GM12891 (cell line): ENCODE results near the gene TMCC3.

Experiments
- DNase-seq: peaks from one replicate; pipeline ENCODE4 v3.0.0; 2011; ENCODE audit warnings: low spot score; ENCODE audit not compliant: insufficient read length
- FAIRE-seq: peaks from 2 replicates; lab custom pipeline; 2011; peaks lifted over from hg19 to GRCh38; lab: Jason Lieb, UNC
- PAX5 ChIP-seq: IDR thresholded peaks from 2 replicates; pipeline ENCODE4 v1.6.1; 2011; ENCODE audit warnings: low read length, moderate library complexity, mild to moderate bottlenecking; ENCODE audit not compliant: insufficient read depth, severe bottlenecking
- POLR2A ChIP-seq: IDR thresholded peaks from 2 replicates; pipeline ENCODE4 v1.6.1; 2011; ENCODE audit warnings: low read depth, low read length, control low read depth
- POLR2AphosphoS5 ChIP-seq: IDR thresholded peaks from 2 replicates; pipeline ENCODE4 v1.6.1; 2011; ENCODE audit warnings: low read depth, low read length, control low read depth
- POU2F2 ChIP-seq: IDR thresholded peaks from 2 replicates; pipeline ENCODE4 v1.6.1; 2011; ENCODE audit warnings: low read depth, mild to moderate bottlenecking, control low read depth, low read length, moderate library complexity
- SPI1 ChIP-seq: IDR thresholded peaks from 2 replicates; pipeline ENCODE4 v1.6.1; 2011; ENCODE audit warnings: low read depth, low read length, control low read depth
- TAF1 ChIP-seq: IDR thresholded peaks from 2 replicates; pipeline ENCODE4 v1.6.1; 2011; ENCODE audit warnings: low read depth, low read length, control low read depth

TMCC3 gene

DNA sequence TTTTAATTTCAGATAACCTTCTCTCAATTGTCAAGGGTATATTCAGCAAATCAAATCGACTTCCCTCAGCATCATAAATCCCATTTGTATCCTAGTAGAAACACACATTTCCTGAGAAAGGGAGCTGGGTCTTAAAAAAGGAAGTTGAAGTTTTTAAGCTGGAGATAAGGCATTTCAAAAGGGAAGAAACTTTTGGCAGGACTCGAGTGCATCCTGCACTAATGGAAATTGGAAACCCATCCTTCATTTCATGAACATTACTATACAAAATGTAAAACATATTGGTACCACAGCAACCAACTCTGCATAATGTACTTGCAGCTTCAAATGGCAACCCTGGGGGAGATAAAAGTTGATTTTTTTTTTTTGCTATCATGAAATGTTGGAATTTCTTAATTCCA is 23.7 kb upstream of the TMCC3 start:
- TF ChIP-seq POLR2AphosphoS5 (no peak), SPI1 (no peak), POLR2A (no peak), TAF1 (no peak), PAX5 (no peak), POU2F2 (no peak)
- DNase-seq, result no peak
- no peak for FAIRE-seq

DNA sequence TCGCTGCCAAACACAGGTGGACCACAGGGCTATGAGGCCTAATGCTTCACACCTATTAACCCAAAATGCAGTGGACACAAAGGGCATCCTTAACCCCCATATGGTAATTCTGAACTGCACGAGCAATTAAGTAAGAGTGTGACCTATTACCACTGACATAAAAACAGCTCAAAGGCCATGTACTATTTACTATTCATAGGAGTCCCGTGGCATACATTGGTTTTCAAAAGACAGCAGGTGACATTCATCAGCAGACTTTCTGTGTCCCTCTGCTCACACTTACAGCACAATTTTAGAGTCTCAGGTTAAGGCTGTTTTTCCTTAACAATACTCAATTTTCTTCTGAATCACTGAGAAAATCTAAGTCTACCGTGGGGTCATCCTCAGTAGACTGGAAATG is 23.1 kb upstream of the TMCC3 start:
- TF ChIP-seq PAX5 (no peak), POU2F2 (no peak), POLR2AphosphoS5 (no peak), SPI1 (no peak), TAF1 (no peak)
- FAIRE-seq, result no peak
- DNase-seq, result no peak

DNA sequence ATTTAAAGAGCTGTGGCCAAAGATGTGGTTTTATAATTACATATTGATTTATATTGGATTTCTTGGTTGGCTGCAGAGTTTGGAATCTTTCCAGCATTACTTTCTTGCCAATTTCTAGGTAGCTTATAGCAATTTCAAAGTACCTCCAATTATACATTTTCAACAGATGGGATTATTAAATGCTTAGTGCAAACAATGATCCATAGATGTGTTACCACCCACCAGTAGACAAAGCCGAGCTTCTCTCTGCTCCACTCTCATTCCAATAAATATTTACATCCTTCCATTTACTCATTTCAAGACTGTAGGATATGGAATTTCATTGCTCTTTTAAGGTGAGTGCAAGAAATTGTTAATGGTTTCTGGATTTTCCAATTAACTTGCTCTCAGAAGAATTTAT is 21.6 kb upstream of the TMCC3 start:
- DNase-seq (no peak), FAIRE-seq (no peak)
- no peak for TF ChIP-seq POLR2AphosphoS5
- TF ChIP-seq PAX5, result no peak
- no peak for TF ChIP-seq POLR2A

DNA sequence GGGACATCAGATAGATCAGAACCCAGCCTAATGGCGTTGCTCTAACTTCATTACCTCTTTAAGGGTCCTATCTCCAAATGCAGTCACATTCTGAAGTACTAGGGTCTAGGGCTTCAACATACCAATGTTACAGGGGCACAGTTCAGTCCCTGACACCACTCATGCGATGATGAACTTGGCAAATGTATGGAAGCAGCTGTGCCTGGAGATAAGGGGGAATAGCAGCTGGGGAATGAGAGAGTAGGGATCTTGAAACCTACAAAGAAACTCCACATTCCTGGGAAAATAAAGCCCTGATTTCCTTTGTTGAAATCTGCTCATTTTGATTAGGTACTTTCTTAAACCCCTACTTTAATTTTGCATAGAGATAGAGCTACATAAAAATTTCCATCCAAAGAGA is 20.5 kb upstream of the TMCC3 start:
- DNase-seq (no peak), FAIRE-seq (no peak)
- TF ChIP-seq POU2F2, result no peak
- no peak for TF ChIP-seq POLR2AphosphoS5
- TF ChIP-seq POLR2A, result no peak
- no peak for TF ChIP-seq SPI1
- no peak for TF ChIP-seq PAX5
- TF ChIP-seq TAF1, result no peak

DNA sequence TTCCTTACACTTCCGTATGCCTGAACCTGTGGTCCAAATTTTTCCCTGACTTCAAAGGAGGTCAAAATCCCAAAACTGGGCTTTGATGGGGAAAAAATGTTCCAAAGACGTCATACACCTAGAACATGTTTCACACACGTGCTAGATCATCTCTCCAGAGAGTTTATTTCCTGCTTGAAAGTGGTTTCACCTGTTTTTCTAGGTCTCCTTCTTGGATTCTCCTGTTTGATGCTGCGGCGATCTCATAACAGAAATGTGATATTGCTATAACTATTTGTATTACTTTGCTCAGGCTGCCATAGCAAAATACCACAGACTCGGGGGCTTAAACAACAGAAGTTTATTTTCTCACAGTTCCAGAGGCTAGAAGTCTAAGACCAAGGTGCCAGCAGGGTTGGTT is 19.7 kb upstream of the TMCC3 start:
- FAIRE-seq, result no peak
- no peak for DNase-seq
- TF ChIP-seq POLR2AphosphoS5, result no peak
- no peak for TF ChIP-seq PAX5
- TF ChIP-seq TAF1, result no peak
- TF ChIP-seq SPI1, result no peak
- TF ChIP-seq POLR2A, result no peak
- TF ChIP-seq POU2F2, result no peak

DNA sequence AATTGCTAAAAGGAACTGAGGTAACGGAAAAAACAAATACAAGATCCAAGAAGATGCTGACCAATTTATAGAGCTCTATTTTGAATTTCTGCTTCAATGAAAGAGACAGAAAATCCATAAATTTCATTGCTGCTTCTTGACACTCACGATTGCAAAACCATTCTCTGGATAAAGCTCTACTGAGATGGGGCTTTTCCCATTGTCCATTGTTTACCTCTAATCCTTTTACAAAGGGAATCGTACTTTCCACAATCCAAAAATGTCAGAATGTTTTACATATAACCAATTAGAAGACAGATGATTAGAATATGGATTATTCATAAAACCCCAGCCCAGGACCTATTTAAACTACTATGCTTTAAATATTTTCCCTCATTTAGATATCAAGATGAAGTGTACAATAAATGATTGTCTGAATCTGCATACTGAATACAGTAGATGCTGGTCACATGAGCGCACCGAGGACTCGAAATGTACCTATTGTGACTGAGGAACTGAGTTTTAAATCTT is 16.7 kb upstream of the TMCC3 start:
- DNase-seq (no peak), FAIRE-seq (no peak)
- TF ChIP-seq POU2F2 (no peak), PAX5 (no peak), POLR2AphosphoS5 (no peak), TAF1 (no peak), SPI1 (no peak), POLR2A (no peak)

DNA sequence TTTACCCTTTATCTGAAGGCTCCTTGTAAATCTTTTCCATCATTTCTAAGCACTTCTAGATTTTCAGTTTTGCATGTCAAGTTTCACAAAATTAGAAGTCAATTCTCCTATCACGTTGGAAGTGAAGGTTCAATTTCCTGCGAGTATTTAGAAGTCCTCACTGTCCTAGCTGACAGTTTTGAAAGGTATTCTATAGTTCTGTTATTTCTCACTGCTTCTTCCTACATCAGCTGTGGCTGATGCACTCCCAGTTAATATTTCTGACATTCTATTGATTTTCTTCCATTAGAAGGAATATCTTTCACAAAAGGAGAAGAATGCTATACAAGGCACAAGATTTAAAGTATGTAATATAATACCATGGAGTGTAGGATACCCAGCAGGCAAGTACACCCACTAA is 15.8 kb upstream of the TMCC3 start:
- DNase-seq (no peak), FAIRE-seq (no peak)
- no peak for TF ChIP-seq PAX5
- no peak for TF ChIP-seq SPI1

DNA sequence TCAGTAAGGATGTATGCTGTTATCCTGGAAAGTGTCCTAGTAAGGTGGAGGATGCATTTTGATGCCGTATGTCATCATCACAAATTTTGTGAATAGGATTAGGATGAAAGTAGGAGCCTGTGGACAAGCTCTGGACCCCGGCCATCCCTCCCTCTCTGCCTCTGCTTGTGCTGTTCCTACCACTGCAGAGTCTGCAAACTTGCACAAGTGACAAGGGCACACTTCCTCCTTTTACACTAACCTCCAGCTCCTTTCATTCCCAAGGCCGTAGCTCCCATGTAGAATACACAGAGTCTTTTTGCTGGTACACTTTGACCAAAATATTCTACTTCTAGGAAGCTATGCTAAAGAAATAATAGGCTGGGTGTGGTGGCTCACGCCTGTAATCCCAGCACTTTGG is 13.3 kb upstream of the TMCC3 start:
- peak; percentile 38 for FAIRE-seq
- no peak for TF ChIP-seq PAX5
- no peak for TF ChIP-seq POLR2A
- no peak for TF ChIP-seq POLR2AphosphoS5
- TF ChIP-seq SPI1, result peak; percentile 61
- no peak for DNase-seq

DNA sequence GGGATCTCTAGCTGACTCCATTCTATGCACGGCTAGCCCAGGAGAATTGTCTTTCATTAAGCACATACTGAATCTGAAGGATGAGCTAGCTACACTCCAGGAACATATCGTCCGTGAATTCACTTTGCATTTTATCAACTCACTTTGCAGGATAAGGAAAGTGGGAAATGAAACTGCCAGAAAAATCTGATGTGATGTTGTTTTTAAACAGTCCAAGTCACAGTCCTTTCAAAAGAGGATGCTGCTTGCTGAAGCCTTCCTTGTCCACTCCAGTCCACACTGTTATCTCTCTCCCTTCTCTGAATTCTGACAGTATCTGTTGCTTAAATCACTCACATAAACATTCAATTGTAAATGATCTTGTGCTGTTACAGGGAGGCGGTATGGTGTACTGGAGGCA is 12.7 kb upstream of the TMCC3 start:
- DNase-seq (no peak), FAIRE-seq (peak; percentile 68)
- TF ChIP-seq SPI1 (peak; percentile 34; the same call in 1 of the 2 replicates), TAF1 (no peak)

DNA sequence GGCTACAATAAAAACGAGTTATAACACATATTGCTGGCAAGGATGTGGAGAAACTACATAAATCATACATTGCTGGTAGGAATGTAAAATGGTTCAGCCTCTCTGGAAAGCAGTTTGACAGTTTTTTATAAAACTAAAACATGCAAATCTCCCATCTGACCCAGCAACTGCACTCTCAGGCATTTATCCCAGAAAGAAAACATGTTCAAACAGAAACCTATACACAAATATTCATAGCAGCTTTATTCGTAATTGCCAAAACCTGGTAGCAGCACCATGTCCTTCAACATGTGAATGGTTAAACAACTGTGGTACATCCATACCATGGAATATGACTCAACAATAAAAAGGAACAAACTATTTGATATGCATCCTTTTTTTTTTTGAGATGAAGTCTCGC is 10.1 kb upstream of the TMCC3 start:
- no peak for FAIRE-seq

DNA sequence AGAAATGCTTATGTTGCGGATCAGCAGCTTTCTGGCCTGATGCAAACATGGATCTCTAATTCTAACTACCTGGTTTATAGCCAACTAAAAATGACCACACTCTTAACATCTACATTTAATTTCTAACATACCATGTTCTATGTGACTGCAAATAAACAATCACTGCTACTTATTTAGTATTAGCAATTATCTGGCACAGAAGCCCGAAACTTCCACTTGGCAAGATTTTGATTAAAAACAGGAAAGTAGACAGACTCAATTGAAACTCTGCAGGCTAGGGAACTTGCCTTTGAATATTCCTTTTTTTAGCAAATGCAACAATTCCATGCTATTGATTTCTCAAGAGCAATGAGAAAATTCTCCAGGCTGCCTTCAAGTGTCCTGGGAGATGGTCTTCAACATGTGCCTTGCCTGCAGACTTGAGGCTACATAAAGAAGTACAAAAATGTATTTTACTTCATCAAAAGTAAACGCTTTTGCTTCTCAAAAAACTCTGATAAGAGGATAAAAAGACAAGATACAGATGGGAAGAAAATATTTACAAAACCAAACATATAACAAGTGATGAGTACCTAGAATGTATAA is 9.1 kb upstream of the TMCC3 start:
- FAIRE-seq (no peak), DNase-seq (no peak)
- TF ChIP-seq POU2F2, result no peak
- no peak for TF ChIP-seq TAF1
- TF ChIP-seq SPI1, result no peak
- no peak for TF ChIP-seq PAX5
- TF ChIP-seq POLR2A, result no peak
- no peak for TF ChIP-seq POLR2AphosphoS5

More for the DNA sequence above, 10.1 kb upstream of the TMCC3 start:
- DNase-seq, result no peak
- TF ChIP-seq POLR2AphosphoS5 (no peak), SPI1 (no peak), TAF1 (no peak), POU2F2 (no peak), POLR2A (no peak), PAX5 (no peak)
